Adrenal gland (tissue), 5 donors: ENCODE data around the gene PKN2.

Experiments
- CTCF ChIP-seq, 6 experiments: fragments of 450-650 bp in 4 of 6; fragments of 200-600 bp in 2 of 6; sonication (generic) in 1 of 6; IDR thresholded peaks; 1 replicate in 5 of 6; 2 replicates in 1 of 6; pipeline versions ENCODE4 v1.5.1 to v1.8.0; 2016 to 2021; ENCODE audit warnings: antibody characterized with exemption in 6 of 6, mild to moderate bottlenecking in 2 of 6, moderate library complexity in 1 of 6
- POLR2A ChIP-seq, 2 donors: fragments of 450-650 bp; IDR thresholded peaks; one replicate each; pipeline ENCODE4 v1.6.1; 2017; ENCODE audit warnings: antibody characterized with exemption in 2 of 2, mild to moderate bottlenecking in 2 of 2, moderate library complexity in 1 of 2
- donor health status: DM: no; HTN: no; CAD: no.

DNA sequence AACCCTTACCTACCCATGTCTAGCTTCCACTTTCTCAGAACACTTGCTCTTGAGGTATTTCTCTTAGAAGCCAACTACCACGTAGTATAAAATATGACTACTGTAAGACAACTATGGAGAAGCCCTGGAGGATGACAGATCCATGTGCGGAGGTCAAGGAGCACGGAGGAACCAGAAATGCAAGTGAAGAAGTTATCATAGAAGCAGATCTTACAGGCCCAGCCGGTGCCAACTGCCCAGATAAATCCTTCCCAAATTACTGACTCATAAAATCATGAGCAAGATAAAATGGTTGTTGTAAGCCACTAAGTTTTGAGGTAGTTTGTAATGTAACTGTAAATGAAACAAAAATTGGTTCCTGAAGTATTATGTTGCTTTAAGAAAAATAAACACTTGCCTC is 194.7 kb downstream of the PKN2 start:
- TF ChIP-seq CTCF (IDR thresholded peaks at IDR 0.05) = no peak
- no peak for TF ChIP-seq POLR2A (IDR thresholded peaks at IDR 0.05)
